HUES64 (cell line): ENCODE results near the gene APP.

Source experiments
- H3K27ac ChIP-seq: 2 replicates; pipeline ENCODE4 v1.7.0; 2013; ENCODE audit warnings: low read depth, low read length, inconsistent platforms
- H3K27me3 ChIP-seq: 2 replicates; pipeline ENCODE4 v1.6.1; 2013; ENCODE audit warnings: mild to moderate bottlenecking, low read length; ENCODE audit not compliant: insufficient read depth
- H3K36me3 ChIP-seq: 2 replicates; pipeline ENCODE4 v1.6.1; 2013; ENCODE audit warnings: mild to moderate bottlenecking, low read length; ENCODE audit not compliant: insufficient read depth
- H3K4me1 ChIP-seq: 2 replicates; pipeline ENCODE4 v1.6.1; 2013; ENCODE audit warnings: mild to moderate bottlenecking, low read length, moderate library complexity; ENCODE audit not compliant: insufficient read depth
- H3K4me3 ChIP-seq: 2 replicates; pipeline ENCODE4 v1.5.1; 2013; ENCODE audit warnings: mild to moderate bottlenecking, low read length, moderate library complexity
- H3K9ac ChIP-seq: 2 replicates; pipeline ENCODE4 v1.6.1; 2013; ENCODE audit warnings: mild to moderate bottlenecking, low read depth, low read length
- H3K9me3 ChIP-seq: 2 replicates; pipeline ENCODE4 v1.6.1; 2013; ENCODE audit warnings: low read depth, low read length; ENCODE audit not compliant: insufficient read depth
- WGBS: fragments of 150-250, 120-280 bp; methylation state at CpG from one replicate; pipeline ENCODE4 v1.1.7; 2013; ENCODE audit warnings: missing lambda C conversion rate; 5-methylcytosine and 5-hydroxymethylcytosine counted together

APP gene

DNA sequence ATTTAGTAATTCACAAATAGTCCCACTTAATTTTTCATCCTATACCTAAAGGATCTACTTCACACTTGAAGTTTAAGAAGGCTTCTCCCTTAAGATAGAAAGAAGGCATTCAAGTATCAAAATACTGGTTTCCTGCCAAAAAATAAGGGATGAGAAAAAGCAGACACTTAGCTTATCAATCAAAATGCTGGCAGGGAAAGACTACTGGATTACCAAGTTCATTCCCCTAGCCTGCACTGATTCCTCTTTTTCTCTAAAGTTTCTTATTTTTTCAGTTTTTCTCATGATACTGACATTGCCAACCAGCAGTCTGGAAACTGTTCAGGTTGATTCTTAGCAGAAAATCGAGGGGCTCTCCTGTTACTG lies 231.2 kb downstream of the APP start:
- 0 out of 2 replicates have a peak, but pooled peaks cover 3% of the 10 kb centered on the region for H3K4me1 ChIP-seq
- no peaks in the 10 kb centered on the region for H3K9me3 ChIP-seq
- H3K4me3 ChIP-seq: no peak overlapping the region
- H3K9ac ChIP-seq: no peak overlapping the region
- H3K27ac ChIP-seq: no peak overlapping the region
- H3K27me3 ChIP-seq: no peaks in the 10 kb centered on the region
- 90% methylated on average over 1 of the region's 1 CpG for WGBS
- H3K36me3 ChIP-seq: peaks cover 15% of the 10 kb centered on the region; the same call in 1 of the 2 replicates

DNA sequence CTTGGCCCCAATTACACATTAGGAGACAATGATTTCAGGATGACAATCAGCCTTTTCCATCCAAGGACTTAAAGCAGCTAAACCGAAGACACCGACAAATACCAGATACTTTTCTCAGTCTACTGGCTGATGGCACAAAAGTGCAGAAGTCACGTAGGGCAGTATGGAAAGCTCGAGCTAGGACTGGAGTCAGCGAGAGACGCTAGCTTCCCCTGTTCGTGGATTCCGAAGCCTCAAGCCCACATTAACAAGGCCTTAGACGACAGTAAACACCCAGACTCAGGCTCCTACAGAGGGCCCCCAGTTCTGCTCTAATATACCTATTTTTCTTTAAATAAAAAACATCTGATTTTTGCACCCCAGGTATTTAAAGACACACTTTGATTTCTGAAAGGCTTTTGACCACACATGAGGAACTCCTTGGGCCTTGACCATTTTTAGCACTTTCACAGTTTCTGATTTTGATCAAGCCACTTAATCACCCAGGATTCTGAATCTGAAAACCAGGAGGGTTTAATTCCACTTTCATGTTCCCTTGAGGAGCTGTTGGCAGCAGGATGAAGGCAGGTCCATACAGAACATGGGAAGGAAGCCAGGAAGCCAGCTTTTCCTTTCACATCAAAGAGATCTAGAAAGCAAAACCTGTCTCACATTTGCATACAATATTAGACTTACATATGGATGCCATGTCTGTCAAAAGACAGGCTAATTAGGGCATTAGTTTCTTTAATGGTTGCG lies 231.7 kb downstream of the APP start:
- Histone ChIP-seq H3K9ac (no peak overlapping the region), H3K36me3 (peaks cover 10% of the 10 kb centered on the region; the same call in 1 of the 2 replicates), H3K4me3 (no peak overlapping the region), H3K27ac (no peak overlapping the region), H3K27me3 (no peaks in the 10 kb centered on the region), H3K4me1 (0 out of 2 replicates have a peak, but pooled peaks cover 3% of the 10 kb centered on the region), H3K9me3 (no peaks in the 10 kb centered on the region)
- WGBS: 89% methylated on average over 10 of the region's 10 CpGs

DNA sequence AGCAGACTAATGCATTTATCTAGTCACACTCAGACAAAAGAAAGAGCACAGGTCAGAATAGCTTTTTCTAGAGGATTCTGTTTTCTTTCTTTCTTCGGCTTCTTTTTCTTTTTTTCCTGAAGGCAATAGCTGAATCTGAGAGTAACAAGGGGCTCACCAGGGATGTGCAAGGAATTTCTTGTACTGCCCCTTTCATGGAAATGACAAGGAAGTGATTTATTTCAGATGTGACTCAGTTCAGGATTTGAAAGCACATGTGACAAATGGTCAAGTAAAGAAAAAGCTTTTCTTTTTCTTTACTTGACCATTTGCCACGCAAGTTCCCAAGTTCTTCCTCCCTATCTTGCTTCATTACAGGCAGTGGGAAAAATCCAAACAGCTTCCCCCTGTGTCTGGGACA lies 233.8 kb downstream of the APP start:
- Histone ChIP-seq H3K27ac (no peak overlapping the region), H3K4me1 (peaks cover 14% of the 10 kb centered on the region), H3K9me3 (no peaks in the 10 kb centered on the region), H3K4me3 (no peak overlapping the region), H3K36me3 (peaks cover 15% of the 10 kb centered on the region), H3K27me3 (no peaks in the 10 kb centered on the region), H3K9ac (no peak overlapping the region)
- WGBS: 98% methylated on average over 2 of the region's 2 CpGs

DNA sequence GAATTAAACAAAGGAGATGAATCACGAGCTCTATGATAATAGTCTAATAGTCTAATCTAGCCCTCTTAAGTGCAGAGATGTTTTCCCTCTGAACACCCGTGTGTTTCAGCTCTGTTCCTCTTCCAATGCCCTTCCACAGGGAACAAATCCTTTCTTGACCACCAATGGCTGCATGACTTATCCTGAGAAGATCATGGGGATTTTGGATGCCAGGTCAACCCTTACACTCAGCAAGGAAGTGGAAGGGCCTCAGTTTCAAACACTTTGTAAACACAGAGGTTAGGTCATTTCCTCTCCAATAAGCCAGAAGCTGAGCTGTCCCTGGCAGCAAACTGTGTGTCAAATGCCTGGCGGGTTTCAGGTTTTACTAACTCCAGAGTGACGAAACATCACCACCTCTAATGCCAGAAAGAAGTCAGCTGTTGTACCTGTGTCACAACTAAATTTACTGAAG lies 235.8 kb downstream of the APP start:
- H3K4me3 ChIP-seq: no peak overlapping the region
- H3K9me3 ChIP-seq: no peaks in the 10 kb centered on the region
- H3K27me3 ChIP-seq: no peaks in the 10 kb centered on the region
- peaks cover 23% of the 10 kb centered on the region for H3K4me1 ChIP-seq
- H3K36me3 ChIP-seq: peaks cover 17% of the 10 kb centered on the region
- no peak overlapping the region for H3K9ac ChIP-seq
- WGBS: 91% methylated on average over 4 of the region's 4 CpGs
- no peak overlapping the region for H3K27ac ChIP-seq

DNA sequence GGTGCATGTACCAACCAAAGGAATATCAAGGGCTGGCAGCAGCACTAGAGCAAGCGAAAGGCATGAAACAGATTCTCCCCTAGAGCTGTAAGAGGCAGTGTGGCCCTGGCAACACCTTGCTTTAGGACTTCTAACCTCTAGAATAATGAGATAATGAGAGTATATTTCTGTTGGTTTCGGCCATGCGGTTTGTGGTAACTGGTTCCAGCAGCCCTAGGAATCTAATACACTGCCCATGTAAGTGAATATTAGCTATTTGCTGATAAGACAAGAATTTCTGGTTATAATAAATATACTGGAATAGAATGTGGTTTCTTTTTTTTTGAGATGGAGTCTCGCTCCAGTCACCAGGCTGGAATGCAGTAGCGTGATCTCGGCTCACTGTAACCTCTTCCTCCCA lies 236.4 kb downstream of the APP start:
- Histone ChIP-seq H3K27me3 (no peaks in the 10 kb centered on the region), H3K4me3 (no peak overlapping the region), H3K9ac (no peak overlapping the region), H3K36me3 (peaks cover 22% of the 10 kb centered on the region), H3K27ac (no peak overlapping the region), H3K4me1 (peaks cover 23% of the 10 kb centered on the region), H3K9me3 (no peaks in the 10 kb centered on the region)
- WGBS: 98% methylated on average over 6 of the region's 6 CpGs

DNA sequence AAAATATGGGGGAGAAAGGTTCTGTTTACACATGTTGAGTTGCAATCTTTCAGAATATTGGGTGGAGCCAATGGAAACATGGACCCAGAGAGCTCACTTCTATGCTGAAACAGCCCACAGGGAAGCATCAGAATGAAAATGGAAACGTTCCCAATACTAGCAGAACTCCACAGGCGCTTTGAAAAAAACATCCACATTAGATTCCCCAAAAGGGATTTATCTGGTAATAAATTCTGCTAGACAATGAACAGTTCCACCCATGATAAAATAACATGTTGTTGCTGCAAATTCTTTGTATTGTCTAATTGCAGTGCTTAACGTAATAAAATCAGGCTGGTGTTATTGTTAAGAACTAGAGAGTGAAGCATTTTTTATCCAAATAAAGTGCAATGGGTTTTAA lies 238.8 kb downstream of the APP start:
- H3K36me3 ChIP-seq: peaks cover 21% of the 10 kb centered on the region
- 83% methylated on average over 3 of the region's 3 CpGs for WGBS
- peaks cover 20% of the 10 kb centered on the region for H3K4me1 ChIP-seq
- no peak overlapping the region for H3K9ac ChIP-seq
- no peaks in the 10 kb centered on the region for H3K27me3 ChIP-seq
- no peak overlapping the region for H3K27ac ChIP-seq
- no peaks in the 10 kb centered on the region for H3K9me3 ChIP-seq
- H3K4me3 ChIP-seq: no peak overlapping the region

DNA sequence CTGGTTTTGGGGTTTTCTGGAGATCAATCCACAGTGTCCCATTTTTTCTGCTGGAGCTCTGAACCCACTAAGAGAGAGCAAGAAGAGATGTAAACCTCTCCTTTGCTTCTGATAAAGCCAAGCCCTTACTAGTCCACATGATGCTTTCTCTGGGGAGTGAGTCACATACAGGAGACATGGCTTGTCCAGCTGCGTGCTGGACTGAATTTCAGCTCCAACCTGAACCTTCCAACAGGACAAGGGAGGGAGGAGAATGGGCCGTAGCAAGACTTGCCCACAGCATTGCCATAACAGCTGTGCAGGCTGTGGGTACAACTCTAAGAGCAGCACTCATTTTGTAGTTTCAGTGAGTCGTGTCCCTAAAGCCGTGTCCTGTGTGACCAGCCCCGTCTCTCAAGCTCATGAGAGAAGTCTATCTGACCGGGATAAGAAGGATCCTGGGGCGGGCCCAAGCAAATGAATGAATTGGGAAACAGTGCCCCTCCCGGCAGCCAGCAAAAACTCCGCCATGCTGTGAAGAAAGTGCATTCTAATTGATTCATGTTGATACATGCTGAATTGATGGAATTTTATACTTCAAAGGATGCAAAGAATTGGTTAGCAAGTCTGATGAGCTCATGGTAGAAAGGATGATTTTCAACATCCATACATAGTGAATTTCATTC lies 240.6 kb downstream of the APP start:
- Histone ChIP-seq H3K9ac (no peak overlapping the region), H3K27ac (no peak overlapping the region), H3K27me3 (no peaks in the 10 kb centered on the region), H3K9me3 (no peaks in the 10 kb centered on the region), H3K4me3 (no peak overlapping the region), H3K4me1 (peaks cover 20% of the 10 kb centered on the region), H3K36me3 (peaks cover 34% of the 10 kb centered on the region; the same call in 1 of the 2 replicates)
- 89% methylated on average over 9 of the region's 9 CpGs for WGBS

DNA sequence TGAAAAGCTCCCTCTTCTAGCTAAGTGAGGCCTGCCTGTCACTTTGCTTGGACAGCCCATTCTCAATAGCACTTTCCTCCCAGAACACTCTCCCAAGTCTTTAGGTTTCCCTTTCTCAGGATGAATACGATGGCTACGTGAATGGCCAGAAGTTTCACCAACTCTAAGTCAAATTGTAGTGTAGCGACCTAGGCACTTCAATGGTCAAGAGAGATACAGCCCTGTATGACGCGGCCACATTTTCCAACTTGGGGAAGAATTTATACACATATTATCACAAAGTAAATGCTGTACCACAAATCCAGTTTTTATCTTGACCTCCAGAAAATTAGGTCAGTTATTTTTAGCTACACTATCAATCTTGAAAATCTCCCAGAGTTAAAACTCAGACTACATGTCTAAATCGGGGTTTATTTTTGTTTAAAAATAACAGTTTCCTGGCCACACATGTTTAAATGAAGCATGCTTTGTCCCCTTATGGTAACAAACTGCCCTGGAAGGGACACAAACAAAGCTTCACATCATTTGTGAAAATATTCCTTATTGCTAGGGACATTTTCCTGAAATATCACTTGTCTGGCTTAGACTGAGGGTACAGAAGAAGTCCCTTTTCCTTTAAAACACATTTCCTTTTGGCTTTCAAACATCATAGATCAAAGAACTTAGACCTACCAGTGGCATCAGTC lies 243.2 kb downstream of the APP start:
- 96% methylated on average over 6 of the region's 6 CpGs for WGBS
- no peaks in the 10 kb centered on the region for H3K27me3 ChIP-seq
- no peak overlapping the region for H3K9ac ChIP-seq

DNA sequence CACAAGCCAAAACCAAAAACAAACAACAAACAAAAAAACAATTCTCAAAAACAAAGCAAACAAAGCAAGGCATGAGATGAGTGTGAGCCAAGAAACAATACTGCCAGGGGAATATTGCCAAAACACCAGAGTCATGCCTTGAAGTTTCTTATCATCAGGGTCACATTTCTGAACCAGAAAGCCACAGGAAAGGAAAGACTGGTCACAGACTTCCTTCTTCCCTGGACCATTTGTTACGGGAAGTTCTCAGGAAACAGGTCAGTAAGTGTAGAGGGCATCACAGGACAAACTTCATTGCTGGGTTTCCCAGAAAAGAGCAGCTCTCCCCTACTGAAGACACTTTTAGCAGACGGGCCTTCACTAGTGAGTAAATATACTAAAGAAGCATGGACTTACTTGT lies 244.6 kb downstream of the APP start:
- Histone ChIP-seq H3K27ac (no peak overlapping the region), H3K27me3 (no peaks in the 10 kb centered on the region), H3K36me3 (peaks cover 24% of the 10 kb centered on the region; the same call in 1 of the 2 replicates), H3K9ac (no peak overlapping the region), H3K9me3 (no peaks in the 10 kb centered on the region), H3K4me1 (0 out of 2 replicates have a peak, but pooled peaks cover 2% of the 10 kb centered on the region), H3K4me3 (no peak overlapping the region)
- WGBS: 98% methylated on average over 2 of the region's 2 CpGs

More for the DNA sequence above, 243.2 kb downstream of the APP start:
- Histone ChIP-seq H3K4me3 (no peak overlapping the region), H3K36me3 (peaks cover 30% of the 10 kb centered on the region; the same call in 1 of the 2 replicates), H3K4me1 (peaks cover 12% of the 10 kb centered on the region; the same call in 1 of the 2 replicates), H3K9me3 (no peaks in the 10 kb centered on the region), H3K27ac (no peak overlapping the region)

DNA sequence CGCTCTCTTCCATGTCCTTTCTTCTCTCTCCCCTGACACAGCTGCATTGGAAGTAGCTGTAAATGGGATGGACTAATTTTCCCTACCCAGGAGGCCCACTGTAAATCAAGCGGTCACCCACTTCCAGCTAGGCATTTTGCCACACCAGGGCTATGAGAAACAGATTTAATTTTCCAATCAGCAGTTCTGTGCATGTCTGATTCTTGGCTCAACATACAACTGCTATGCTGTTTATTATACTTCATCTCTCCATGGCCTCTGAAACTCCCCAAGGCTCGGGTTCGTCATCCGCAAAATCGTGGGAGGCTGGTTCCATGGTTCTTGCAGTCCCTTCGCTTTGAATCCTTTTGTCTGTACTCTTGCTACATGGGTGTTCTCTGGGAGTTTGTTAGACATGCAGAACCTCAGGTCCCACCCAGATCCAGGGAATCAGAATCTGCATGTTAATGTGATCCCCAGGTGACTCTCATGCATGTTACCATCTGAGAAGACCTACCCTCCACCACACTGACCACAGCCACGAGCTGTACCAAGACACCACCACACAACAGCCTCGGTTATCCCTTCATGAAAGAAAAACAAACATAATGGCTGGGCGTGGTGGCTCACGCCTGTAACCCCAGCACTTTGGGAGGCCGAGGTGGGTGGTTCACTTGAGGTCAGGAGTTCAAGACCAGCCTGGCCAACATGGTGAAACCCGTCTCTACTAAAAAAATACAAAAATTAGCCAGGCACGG lies 245.3 kb downstream of the APP start:
- Histone ChIP-seq H3K27me3 (no peaks in the 10 kb centered on the region), H3K9me3 (no peaks in the 10 kb centered on the region)

More for the DNA sequence above, 245.3 kb downstream of the APP start:
- Histone ChIP-seq H3K36me3 (peaks cover 24% of the 10 kb centered on the region; the same call in 1 of the 2 replicates), H3K4me1 (no peaks in the 10 kb centered on the region), H3K9ac (no peak overlapping the region), H3K4me3 (no peak overlapping the region), H3K27ac (no peak overlapping the region)
- WGBS: 95% methylated on average over 14 of the region's 14 CpGs
